Fibroblast of villous mesenchyme (primary cell): ENCODE measurements around the gene VIP. TPM values are rescaled to one million over a fixed set of nuclear protein-coding genes. Genes with fewer than 3 reads are reported as not detected.

Experiments
- DNase-seq: peaks from one replicate; pipeline ENCODE4 v3.0.0-alpha.2; 2010; ENCODE audit warnings: low read depth
- H3K4me3 ChIP-seq: 2 replicates; pipeline ENCODE4 v1.5.1; 2011; ENCODE audit warnings: low read depth, mild to moderate bottlenecking, low read length
- total RNA-seq: library from RNA; depleted of rRNA; stranded (reverse); fragments of >200 nt; gene quantifications from 2 replicates; pipeline ENCODE4 v1.2.3, GENCODE V29; 2012
- TF ChIP-seq, protein P1 (sequence below): IDR thresholded peaks from 2 replicates; pipeline ENCODE4 v1.5.1; 2012; ENCODE audit warnings: low read depth, mild to moderate bottlenecking, low read length; ENCODE audit not compliant: insufficient read depth

VIP gene
- total RNA-seq, 1 donor, result not detected

DNA sequence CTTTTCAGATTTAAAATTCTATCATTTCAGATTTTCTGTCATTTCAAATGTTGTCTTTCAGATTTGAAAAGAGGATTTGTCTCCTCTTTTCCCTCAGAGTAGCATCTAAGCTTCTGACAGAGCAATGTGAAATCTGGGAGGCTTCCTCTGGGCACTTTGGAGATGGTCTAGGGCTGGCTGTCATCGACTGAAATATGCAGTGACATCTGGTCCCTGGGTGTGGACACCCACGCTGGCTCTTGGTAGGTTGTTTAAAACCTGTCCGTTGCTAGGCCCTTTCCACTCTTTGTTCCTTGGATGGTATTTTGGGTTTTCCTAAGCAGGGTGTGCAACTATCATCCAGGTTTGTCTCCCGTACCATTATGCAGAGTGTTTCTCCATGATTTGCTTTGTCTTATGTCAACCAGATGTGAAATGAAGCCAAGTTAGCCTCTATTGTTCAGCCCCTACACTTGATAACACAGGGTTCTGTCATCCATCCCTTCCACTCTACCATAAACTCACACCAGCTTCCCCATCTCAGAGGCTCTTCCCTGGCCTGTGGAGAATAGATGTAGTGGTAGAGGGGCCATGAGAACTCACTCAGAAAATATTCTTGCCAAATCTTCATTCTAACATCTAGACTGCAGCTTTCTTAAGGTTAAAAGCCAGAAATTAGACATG is 5.0 kb upstream of the VIP start:
- DNase-seq, result no peak
- H3K4me3 ChIP-seq, result no peak overlapping the region
- TF ChIP-seq, protein P1, sequence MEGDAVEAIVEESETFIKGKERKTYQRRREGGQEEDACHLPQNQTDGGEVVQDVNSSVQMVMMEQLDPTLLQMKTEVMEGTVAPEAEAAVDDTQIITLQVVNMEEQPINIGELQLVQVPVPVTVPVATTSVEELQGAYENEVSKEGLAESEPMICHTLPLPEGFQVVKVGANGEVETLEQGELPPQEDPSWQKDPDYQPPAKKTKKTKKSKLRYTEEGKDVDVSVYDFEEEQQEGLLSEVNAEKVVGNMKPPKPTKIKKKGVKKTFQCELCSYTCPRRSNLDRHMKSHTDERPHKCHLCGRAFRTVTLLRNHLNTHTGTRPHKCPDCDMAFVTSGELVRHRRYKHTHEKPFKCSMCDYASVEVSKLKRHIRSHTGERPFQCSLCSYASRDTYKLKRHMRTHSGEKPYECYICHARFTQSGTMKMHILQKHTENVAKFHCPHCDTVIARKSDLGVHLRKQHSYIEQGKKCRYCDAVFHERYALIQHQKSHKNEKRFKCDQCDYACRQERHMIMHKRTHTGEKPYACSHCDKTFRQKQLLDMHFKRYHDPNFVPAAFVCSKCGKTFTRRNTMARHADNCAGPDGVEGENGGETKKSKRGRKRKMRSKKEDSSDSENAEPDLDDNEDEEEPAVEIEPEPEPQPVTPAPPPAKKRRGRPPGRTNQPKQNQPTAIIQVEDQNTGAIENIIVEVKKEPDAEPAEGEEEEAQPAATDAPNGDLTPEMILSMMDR, result no peak

DNA sequence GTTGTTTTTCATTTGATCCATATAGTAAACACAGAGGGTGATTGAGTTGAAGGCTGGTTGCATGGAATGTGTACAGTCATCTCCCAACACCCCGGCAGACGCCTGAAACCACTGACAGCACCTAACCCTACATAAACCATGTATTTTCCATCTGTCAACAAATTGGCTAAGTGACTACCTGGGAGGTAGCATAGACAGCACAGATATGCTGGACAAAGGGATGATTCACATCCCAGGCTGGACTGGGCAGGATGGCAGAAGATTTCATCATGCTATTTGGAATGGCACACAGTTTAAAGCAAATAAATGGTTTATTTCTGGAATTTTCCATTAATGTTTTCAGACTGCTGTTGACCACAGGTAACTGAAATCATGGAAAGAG is 4.4 kb upstream of the VIP start:
- H3K4me3 ChIP-seq, result no peak overlapping the region
- no peak for DNase-seq
- TF ChIP-seq, protein P1, result no peak

DNA sequence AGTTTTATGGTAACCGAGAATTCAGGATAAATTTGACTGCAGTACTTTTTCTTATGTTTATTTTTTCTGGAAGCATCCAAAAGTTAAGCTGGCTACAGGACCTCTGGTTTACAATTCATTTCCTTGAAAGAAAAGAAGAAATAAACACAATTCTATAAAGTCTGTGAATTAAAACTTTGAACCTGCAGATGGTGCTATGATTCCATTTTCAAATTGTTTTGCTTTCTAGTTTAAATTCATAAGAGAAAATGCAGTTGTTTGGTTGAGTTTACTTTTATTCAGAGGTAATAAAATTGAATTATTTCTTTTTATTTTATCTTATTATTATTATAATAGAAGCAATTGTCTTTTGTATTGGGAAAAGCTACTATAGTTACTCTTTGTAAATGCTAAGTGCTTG is 1.8 kb upstream of the VIP start:
- peak; percentile 16 for DNase-seq
- TF ChIP-seq, protein P1, result no peak

DNA sequence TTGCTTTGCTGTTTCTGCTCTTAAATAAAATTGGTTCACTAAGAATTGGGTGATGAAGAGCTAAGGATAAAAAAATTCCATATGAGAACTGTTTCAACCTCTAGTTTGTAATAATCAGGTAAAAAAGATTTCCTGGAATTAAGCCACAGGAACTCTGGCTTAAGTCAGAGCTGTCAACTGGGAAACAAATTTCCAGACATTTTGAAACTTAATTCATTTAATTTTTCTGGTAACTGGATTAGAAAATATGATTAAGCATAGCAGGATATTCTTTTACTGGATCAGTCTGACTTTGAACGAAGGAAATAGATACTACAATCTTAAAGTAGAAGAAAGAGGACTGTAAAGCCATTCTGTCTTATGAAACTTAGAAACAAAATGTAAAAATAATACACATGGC is 1.3 kb upstream of the VIP start:
- TF ChIP-seq, protein P1, result no peak
- DNase-seq, result no peak
- H3K4me3 ChIP-seq, result no peak overlapping the region

More for the DNA sequence above, 1.8 kb upstream of the VIP start:
- H3K4me3 ChIP-seq, result no peak overlapping the region

DNA sequence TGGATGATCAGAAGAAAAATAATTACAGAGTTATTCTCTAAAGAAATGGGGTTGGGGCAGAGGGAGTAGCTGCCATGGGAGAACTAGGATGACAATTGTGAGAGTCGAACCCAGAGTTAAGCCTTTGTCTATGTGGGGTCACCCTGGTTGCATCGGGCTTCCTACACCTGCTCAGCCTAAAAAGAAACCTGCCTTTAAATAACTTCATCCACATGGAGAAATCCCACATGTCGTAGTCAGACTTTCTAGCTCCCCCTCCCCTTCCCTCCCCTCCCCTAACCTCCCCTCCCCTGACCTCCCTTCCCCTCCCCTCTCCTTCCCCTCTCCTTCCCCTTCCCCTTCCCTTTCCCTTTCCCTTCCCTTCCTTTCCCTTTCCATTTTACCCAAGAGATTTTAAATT is 14.7 kb downstream of the VIP start:
- H3K4me3 ChIP-seq, result no peak overlapping the region
- TF ChIP-seq, protein P1, result no peak
- no peak for DNase-seq

DNA sequence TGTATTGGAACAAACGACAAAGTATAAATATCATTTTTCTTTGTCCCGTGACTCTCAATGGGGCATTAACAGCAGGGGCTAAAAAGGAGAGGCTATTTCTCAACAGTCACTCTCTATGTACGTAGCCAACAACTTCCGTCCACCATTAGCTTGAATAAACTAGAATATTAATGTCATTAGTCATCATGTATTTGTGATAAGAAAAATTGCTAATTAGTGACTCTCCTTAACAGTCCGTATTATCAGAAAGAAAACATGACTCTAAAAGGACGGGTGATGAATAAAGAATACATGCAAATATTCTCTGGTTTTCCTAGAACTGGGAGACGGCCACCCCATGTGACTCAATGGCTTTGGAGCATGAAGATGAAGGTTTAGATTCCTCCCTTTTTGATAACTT is 18.6 kb downstream of the VIP start:
- no peak for DNase-seq
- TF ChIP-seq, protein P1, result no peak
- H3K4me3 ChIP-seq, result no peak overlapping the region

DNA sequence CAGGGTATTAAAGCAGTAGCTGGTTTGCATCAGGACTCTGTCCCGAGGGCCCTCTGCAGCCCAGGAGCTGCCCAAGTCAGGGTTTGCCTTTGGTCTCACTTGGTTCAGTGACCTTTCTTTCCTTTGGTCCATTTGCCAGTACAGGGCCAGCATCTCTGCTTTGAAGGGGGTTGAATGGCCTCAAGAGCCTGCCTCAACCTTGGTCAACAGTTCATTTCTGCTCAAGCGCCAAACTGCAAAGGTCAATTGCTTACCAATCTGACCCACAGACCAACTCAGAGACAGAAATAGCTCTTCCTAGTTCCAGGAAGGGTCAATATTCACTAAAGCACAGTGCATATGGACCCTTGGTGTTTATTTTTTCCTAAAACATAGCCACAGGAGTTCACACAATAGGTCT is 19.4 kb downstream of the VIP start:
- no peak for DNase-seq
- no peak overlapping the region for H3K4me3 ChIP-seq
- TF ChIP-seq, protein P1, result no peak
